ENCODE data around the gene MAN1C1. TPM values are rescaled to one million over a fixed set of nuclear protein-coding genes. Genes with fewer than 3 reads are reported as not detected.

Gene MAN1C1
- total RNA-seq, 1 donor from 2014 or later = 10.9 TPM

- no peak overlapping the region for H3K4me3 Mint-ChIP-seq (ENCODE audit: unreplicated experiment)
- DNase-seq (ENCODE audit: low spot score) = no peak
- H3K4me1 Mint-ChIP-seq (ENCODE audit: low read depth) = peaks cover 51% of the 10 kb centered on the region
Measured at GRCh38 chr1:25802915-25803314, 186.3 kb downstream of the MAN1C1 start.

GRCh38 chr1:25803368-25803767 is 186.8 kb downstream of the MAN1C1 start:
- no peak overlapping the region for H3K4me3 Mint-ChIP-seq (ENCODE audit: unreplicated experiment)
- H3K27ac Mint-ChIP-seq (ENCODE audit: unreplicated experiment) = no peak overlapping the region
- no peaks in the 10 kb centered on the region for H3K9me3 Mint-ChIP-seq (ENCODE audit: low read depth)
- peaks cover 2% of the 10 kb centered on the region for H3K36me3 Mint-ChIP-seq (ENCODE audit: low read depth)
- no peak for DNase-seq (ENCODE audit: low spot score)
- H3K4me1 Mint-ChIP-seq (ENCODE audit: low read depth) = peaks cover 51% of the 10 kb centered on the region
- no peak for TF ChIP-seq CTCF (IDR thresholded peaks at IDR 0.05)
- no peaks in the 10 kb centered on the region for H3K27me3 Mint-ChIP-seq (ENCODE audit: low read depth)

More at GRCh38 chr1:25802915-25803314, 186.3 kb downstream of the MAN1C1 start:
- Mint-ChIP-seq H3K27me3 (ENCODE audit: low read depth) (no peaks in the 10 kb centered on the region), H3K9me3 (ENCODE audit: low read depth) (no peaks in the 10 kb centered on the region), H3K27ac (ENCODE audit: unreplicated experiment) (no peak overlapping the region), H3K36me3 (ENCODE audit: low read depth) (peaks cover 2% of the 10 kb centered on the region)
- no peak for TF ChIP-seq CTCF (IDR thresholded peaks at IDR 0.05)

GRCh38 chr1:25804244-25804963 is 187.8 kb downstream of the MAN1C1 start:
- no peaks in the 10 kb centered on the region for H3K9me3 Mint-ChIP-seq (ENCODE audit: low read depth)
- H3K27ac Mint-ChIP-seq (ENCODE audit: unreplicated experiment) = peak overlapping the region; percentile 8
- H3K4me3 Mint-ChIP-seq (ENCODE audit: unreplicated experiment) = no peak overlapping the region
- peaks cover 5% of the 10 kb centered on the region for H3K36me3 Mint-ChIP-seq (ENCODE audit: low read depth)
- DNase-seq (ENCODE audit: low spot score) = no peak
- H3K4me1 Mint-ChIP-seq (ENCODE audit: low read depth) = peaks cover 50% of the 10 kb centered on the region
- no peaks in the 10 kb centered on the region for H3K27me3 Mint-ChIP-seq (ENCODE audit: low read depth)
- no peak for TF ChIP-seq CTCF (IDR thresholded peaks at IDR 0.05)

- H3K27ac Mint-ChIP-seq (ENCODE audit: unreplicated experiment) = peak overlapping the region; percentile 69
- no peak for TF ChIP-seq CTCF (IDR thresholded peaks at IDR 0.05)
- no peak overlapping the region for H3K4me3 Mint-ChIP-seq (ENCODE audit: unreplicated experiment)
- no peaks in the 10 kb centered on the region for H3K9me3 Mint-ChIP-seq (ENCODE audit: low read depth)
- H3K4me1 Mint-ChIP-seq (ENCODE audit: low read depth) = peaks cover 46% of the 10 kb centered on the region
- DNase-seq (ENCODE audit: low spot score) = no peak
- H3K36me3 Mint-ChIP-seq (ENCODE audit: low read depth) = peaks cover 9% of the 10 kb centered on the region
- no peaks in the 10 kb centered on the region for H3K27me3 Mint-ChIP-seq (ENCODE audit: low read depth)
Measured at GRCh38 chr1:25804964-25805862, 188.6 kb downstream of the MAN1C1 start.

- peak overlapping the region; percentile 69 for H3K27ac Mint-ChIP-seq (ENCODE audit: unreplicated experiment)
- DNase-seq (ENCODE audit: low spot score) = no peak
- H3K27me3 Mint-ChIP-seq (ENCODE audit: low read depth) = no peaks in the 10 kb centered on the region
Measured at GRCh38 chr1:25805863-25806225, 189.3 kb downstream of the MAN1C1 start.

More at GRCh38 chr1:25805863-25806225, 189.3 kb downstream of the MAN1C1 start:
- Mint-ChIP-seq H3K4me1 (ENCODE audit: low read depth) (peaks cover 41% of the 10 kb centered on the region), H3K36me3 (ENCODE audit: low read depth) (peaks cover 9% of the 10 kb centered on the region), H3K4me3 (ENCODE audit: unreplicated experiment) (no peak overlapping the region), H3K9me3 (ENCODE audit: low read depth) (no peaks in the 10 kb centered on the region)
- no peak for TF ChIP-seq CTCF (IDR thresholded peaks at IDR 0.05)
